ENCODE data around the gene DYRK1A.

- TF ChIP-seq CTCF (IDR thresholded peaks at IDR 0.05 in 2 of 3, conservative IDR thresholded peaks at IDR 0.05 in 1 of 3; ENCODE audit: borderline replicate concordance in 1 of 3, insufficient read depth in 1 of 3, low read depth in 2 of 3, low read length in 2 of 3), result no peak
- TF ChIP-seq SP1 (IDR thresholded peaks at IDR 0.05; ENCODE audit: low read depth), result no peak
- TF ChIP-seq POLR2A (IDR thresholded peaks at IDR 0.05; ENCODE audit: borderline replicate concordance, extremely low read depth, insufficient read depth, insufficient read length), result no peak
Observed at GRCh38 chr21:37459575-37459974, 93.0 kb downstream of the DYRK1A start.
